Body of pancreas (tissue), 4 donors: Measurements from ENCODE around the gene DSE. TPM values are rescaled to one million over a fixed set of nuclear protein-coding genes. Genes with fewer than 3 reads are reported as not detected.

ENCODE experiments used
- ATAC-seq: fragments of 150-250 bp; one replicate; pipeline ENCODE4 v1.9.1; 2016
- DNase-seq, 4 donors: peaks; one replicate each; pipeline ENCODE4 v3.0.0-alpha.2; 2019
- H3K27ac ChIP-seq, 4 donors: fragments of 200-600 bp; sonication (generic); 1 replicate in 3 of 4; 2 replicates in 1 of 4; pipeline versions ENCODE4 v1.5.1 to v1.6.1; 2016 to 2019; ENCODE audit warnings: mild to moderate bottlenecking in 1 of 4, mixed read lengths in 1 of 4, moderate library complexity in 1 of 4
- H3K27me3 ChIP-seq, 2 donors: fragments of 200-600 bp; sonication (generic); one replicate each; pipeline ENCODE4 v1.6.0; 2016; ENCODE audit warnings: mild to moderate bottlenecking in 1 of 2
- H3K36me3 ChIP-seq, 2 donors: fragments of 200-600 bp; sonication (generic); replicated peaks in 1 of 2; 2 replicates each; pipeline ENCODE4 v1.5.1; 2016; ENCODE audit warnings: low read depth in 2 of 2; ENCODE audit not compliant: insufficient read depth in 1 of 2
- H3K4me1 ChIP-seq: fragments of 200-600 bp; sonication (generic); one replicate; pipeline ENCODE4 v1.6.0; 2016
- H3K4me3 ChIP-seq, 2 donors: fragments of 200-600 bp; sonication (generic); 1 replicate in 1 of 2; 2 replicates in 1 of 2; pipeline ENCODE4 v1.5.1; 2016 to 2019
- H3K9me3 ChIP-seq, 3 donors: fragments of 200-600 bp; sonication (generic); 1 replicate in 2 of 3; 2 replicates in 1 of 3; pipeline ENCODE4 v1.5.1; 2016
- POLR2A ChIP-seq, 3 donors: fragments of 450-650 bp; IDR thresholded peaks; one replicate each; pipeline ENCODE4 v1.6.1; 2016; ENCODE audit warnings: antibody characterized with exemption in 3 of 3, mild to moderate bottlenecking in 2 of 3
- WGBS, 2 donors: methylation state at CpG; one replicate each; pipeline ENCODE4 v1.1.5; 2017; 5-methylcytosine and 5-hydroxymethylcytosine counted together
- intact Hi-C: fragments of 100-400 bp; cut with DNase I; formaldehyde crosslinking; loops from one replicate; pipeline ENCODE4 v1.15.1; 2023
- total RNA-seq, 2 donors: library from RNA; depleted of rRNA; stranded (reverse); fragments of >200 nt; gene quantifications; one replicate each; pipeline ENCODE4 v1.1.0, GENCODE V29; 2016
- TF ChIP-seq, protein P1 (sequence below), 7 experiments: fragments of 450-650 bp in 4 of 7; fragments of 200-600 bp in 3 of 7; sonication (generic) in 3 of 7; IDR thresholded peaks; one replicate each; pipeline ENCODE4 v1.5.1; 2016 to 2019; ENCODE audit warnings: antibody characterized with exemption in 7 of 7

The DSE gene
- total RNA-seq, 2 donors from 2014 or later: 8.6 to 14.0 TPM

DNA sequence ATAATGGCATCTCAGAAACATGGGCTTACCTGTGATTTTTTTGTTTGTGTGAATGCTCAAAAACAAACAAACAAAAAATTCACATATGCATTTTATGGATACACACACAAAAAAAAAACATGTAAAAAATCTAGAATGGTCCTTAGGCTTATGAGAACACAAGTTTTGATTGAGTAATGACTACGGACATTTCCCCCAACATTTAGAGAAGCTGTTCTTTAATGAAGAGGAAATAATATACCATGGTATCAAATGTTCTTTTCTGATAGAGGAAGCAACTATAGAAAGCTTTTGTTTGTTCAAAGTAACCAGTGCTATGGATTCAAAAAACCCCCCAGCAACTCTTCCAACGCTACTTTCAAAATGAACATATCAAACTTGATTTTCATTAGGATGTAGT lies 81.8 kb downstream of the DSE start:
- TF ChIP-seq, protein P1, sequence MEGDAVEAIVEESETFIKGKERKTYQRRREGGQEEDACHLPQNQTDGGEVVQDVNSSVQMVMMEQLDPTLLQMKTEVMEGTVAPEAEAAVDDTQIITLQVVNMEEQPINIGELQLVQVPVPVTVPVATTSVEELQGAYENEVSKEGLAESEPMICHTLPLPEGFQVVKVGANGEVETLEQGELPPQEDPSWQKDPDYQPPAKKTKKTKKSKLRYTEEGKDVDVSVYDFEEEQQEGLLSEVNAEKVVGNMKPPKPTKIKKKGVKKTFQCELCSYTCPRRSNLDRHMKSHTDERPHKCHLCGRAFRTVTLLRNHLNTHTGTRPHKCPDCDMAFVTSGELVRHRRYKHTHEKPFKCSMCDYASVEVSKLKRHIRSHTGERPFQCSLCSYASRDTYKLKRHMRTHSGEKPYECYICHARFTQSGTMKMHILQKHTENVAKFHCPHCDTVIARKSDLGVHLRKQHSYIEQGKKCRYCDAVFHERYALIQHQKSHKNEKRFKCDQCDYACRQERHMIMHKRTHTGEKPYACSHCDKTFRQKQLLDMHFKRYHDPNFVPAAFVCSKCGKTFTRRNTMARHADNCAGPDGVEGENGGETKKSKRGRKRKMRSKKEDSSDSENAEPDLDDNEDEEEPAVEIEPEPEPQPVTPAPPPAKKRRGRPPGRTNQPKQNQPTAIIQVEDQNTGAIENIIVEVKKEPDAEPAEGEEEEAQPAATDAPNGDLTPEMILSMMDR (IDR thresholded peaks at IDR 0.05): no peak
- TF ChIP-seq POLR2A (IDR thresholded peaks at IDR 0.05): no peak

DNA sequence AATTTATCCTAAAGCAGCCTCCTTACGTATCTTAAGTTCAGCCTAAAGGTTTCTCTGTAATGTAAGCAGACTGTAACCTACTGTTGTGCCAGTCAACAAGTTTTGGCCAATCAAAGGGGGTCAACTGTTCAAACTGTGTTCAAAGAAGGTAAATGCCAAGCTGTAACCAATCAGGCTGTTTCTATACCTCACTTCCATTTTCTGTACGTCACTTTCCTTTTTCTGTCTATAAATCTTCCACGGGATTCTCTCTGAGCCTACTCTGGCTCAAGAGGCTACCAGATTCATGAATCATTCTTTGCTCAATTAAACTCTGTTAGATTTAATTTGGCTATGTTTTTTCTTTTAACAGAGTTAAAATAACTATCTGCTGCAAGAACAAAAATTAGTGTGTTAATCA lies 85.4 kb downstream of the DSE start:
- no peak for DNase-seq
- peaks cover 6% of the 10 kb centered on the region for H3K4me1 ChIP-seq
- H3K27ac ChIP-seq: no peak overlapping the region
- no peaks in the 10 kb centered on the region for H3K36me3 ChIP-seq
- intact Hi-C loops: no loop called here
- no peak overlapping the region for H3K4me3 ChIP-seq
- 88% methylated on average over 3 of the region's 3 CpGs for WGBS, 2 donors
- H3K9me3 ChIP-seq: no peaks in the 10 kb centered on the region
- no peaks in the 10 kb centered on the region for H3K27me3 ChIP-seq
- TF ChIP-seq, protein P1 (IDR thresholded peaks at IDR 0.05): no peak
- no peak for ATAC-seq

More for the DNA sequence above, 81.8 kb downstream of the DSE start:
- intact Hi-C loops: no loop called here
- H3K27ac ChIP-seq: no peak overlapping the region
- no peaks in the 10 kb centered on the region for H3K9me3 ChIP-seq
- no peaks in the 10 kb centered on the region for H3K27me3 ChIP-seq
- ATAC-seq (no peak), DNase-seq (no peak)
- H3K36me3 ChIP-seq: no peaks in the 10 kb centered on the region
- H3K4me3 ChIP-seq: no peak overlapping the region
- peaks cover 11% of the 10 kb centered on the region for H3K4me1 ChIP-seq
- 76 to 91% methylated on average over 2 of the region's 2 CpGs for WGBS, 2 donors

DNA sequence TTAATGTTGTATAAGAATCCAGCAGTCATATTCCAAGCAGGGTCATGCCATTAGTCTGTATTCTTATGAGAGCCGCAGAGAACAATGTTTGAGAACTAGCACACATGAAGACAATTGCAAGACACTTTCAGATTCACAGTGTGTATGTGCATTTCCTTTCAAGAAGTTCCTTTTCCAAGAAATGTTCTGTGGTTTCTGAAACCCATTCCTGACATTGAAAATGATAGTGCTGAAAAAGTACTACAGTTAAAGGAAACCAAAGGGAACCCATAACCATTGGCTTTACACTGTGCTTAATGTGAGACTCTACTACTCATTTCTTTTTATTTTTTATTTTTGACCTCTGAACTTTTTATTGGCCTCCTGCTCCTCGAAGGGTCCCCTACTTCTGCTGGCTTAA lies 86.2 kb downstream of the DSE start:
- Histone ChIP-seq H3K27me3 (no peaks in the 10 kb centered on the region), H3K9me3 (no peaks in the 10 kb centered on the region), H3K36me3 (no peaks in the 10 kb centered on the region), H3K4me1 (peaks cover 7% of the 10 kb centered on the region), H3K27ac (no peak overlapping the region), H3K4me3 (no peak overlapping the region)
- ATAC-seq: no peak
- 53 to 70% methylated on average over 2 of the region's 2 CpGs for WGBS, 2 donors
- no peak for DNase-seq
- TF ChIP-seq, protein P1 (IDR thresholded peaks at IDR 0.05): no peak
- TF ChIP-seq POLR2A (IDR thresholded peaks at IDR 0.05): no peak
- intact Hi-C loops: no loop called here

DNA sequence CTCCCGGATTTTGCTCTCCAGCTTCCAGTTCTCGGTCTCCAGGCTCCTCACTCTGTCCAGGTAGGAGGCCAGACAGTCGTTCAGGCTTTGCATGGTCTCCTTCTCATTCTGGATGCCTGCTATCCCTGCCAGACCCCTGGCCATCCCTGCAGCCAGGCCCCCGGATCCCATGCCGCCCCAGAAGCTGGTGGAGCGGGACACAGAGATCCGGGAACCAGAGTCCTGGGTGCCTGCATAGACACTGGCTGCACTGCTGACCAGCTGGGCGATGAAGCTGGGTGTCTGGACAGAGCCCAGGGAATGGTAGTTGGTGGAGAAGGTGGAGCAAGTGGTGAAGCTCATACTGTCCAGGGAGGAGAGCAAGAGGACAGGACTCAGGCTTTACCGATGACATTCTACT lies 87.5 kb downstream of the DSE start:
- no peak overlapping the region for H3K27ac ChIP-seq
- no peaks in the 10 kb centered on the region for H3K36me3 ChIP-seq
- no peak for DNase-seq
- H3K4me1 ChIP-seq: peaks cover 15% of the 10 kb centered on the region
- TF ChIP-seq, protein P1 (IDR thresholded peaks at IDR 0.05): no peak
- TF ChIP-seq POLR2A (IDR thresholded peaks at IDR 0.05): no peak
- no peaks in the 10 kb centered on the region for H3K9me3 ChIP-seq
- no peak for ATAC-seq
- H3K27me3 ChIP-seq: peaks cover 0 to 9% of the 10 kb centered on the region in 2 donors
- intact Hi-C loops: no loop called here
- no peak overlapping the region for H3K4me3 ChIP-seq
- 79 to 87% methylated on average over 4 to 9 of the region's 9 CpGs for WGBS, 2 donors

DNA sequence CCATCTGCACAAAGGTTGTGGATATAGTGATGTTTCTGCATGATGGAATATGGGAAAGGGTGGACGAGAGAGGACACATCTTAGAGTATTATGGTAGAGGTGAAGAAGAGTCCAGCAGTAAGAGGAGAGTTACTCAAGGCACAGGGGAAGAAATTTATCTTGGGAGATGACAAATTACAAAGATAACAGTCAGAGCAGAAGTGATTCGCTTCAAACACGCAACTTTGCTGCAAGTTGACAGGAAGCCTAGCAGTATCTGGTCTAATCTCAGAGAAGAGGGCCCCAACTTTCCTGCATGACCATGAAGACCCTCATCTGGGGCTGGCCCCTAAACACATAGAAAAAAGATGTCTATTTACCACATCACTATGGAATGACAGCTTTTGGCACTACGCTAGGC lies 89.2 kb downstream of the DSE start:
- TF ChIP-seq POLR2A (IDR thresholded peaks at IDR 0.05): no peak
- TF ChIP-seq, protein P1 (IDR thresholded peaks at IDR 0.05): no peak
- Histone ChIP-seq H3K36me3 (no peaks in the 10 kb centered on the region), H3K27ac (no peak overlapping the region), H3K27me3 (peaks cover 0 to 9% of the 10 kb centered on the region in 2 donors), H3K4me3 (no peak overlapping the region), H3K4me1 (peaks cover 15% of the 10 kb centered on the region), H3K9me3 (no peaks in the 10 kb centered on the region)
- intact Hi-C loops: no loop called here
- DNase-seq (no peak), ATAC-seq (no peak)
- 83 to 84% methylated on average over 4 of the region's 4 CpGs for WGBS, 2 donors
